GM18907 (cell line): ENCODE data around the gene TMEM232.
A peak's percentile ranks its signal among the peaks of the same experiment; 100 is the strongest.
"Not testable (repeated sequence)": the region's sequence is repeated elsewhere in the genome, so short reads cannot be mapped to it uniquely, and the experiment has no call there.

Experiments
- ATAC-seq: cut with Tn5 transposase; IDR thresholded peaks from one replicate; pipeline ENCODE4 v1.9.1; 2021; ENCODE audit warnings: mild to moderate bottlenecking, moderate library complexity; ENCODE audit not compliant: unreplicated experiment

TMEM232 gene

GRCh38 chr5:110536120-110537115 lies 190.1 kb downstream of the TMEM232 start:
- ATAC-seq: no peak

- ATAC-seq: not testable (repeated sequence)
Observed at GRCh38 chr5:110535146-110535545, 191.3 kb downstream of the TMEM232 start.

- no peak for ATAC-seq
Observed at GRCh38 chr5:110525762-110526161, 200.7 kb downstream of the TMEM232 start.

GRCh38 chr5:110517396-110517795 lies 209.1 kb downstream of the TMEM232 start:
- ATAC-seq: no peak

GRCh38 chr5:110514030-110514429 lies 212.4 kb downstream of the TMEM232 start:
- no peak for ATAC-seq

- ATAC-seq: no peak
Observed at GRCh38 chr5:110512266-110512665, 214.2 kb downstream of the TMEM232 start.

GRCh38 chr5:110510146-110510545 lies 216.3 kb downstream of the TMEM232 start:
- ATAC-seq: no peak

- no peak for ATAC-seq
Observed at GRCh38 chr5:110507972-110508371, 218.5 kb downstream of the TMEM232 start.

- ATAC-seq: no peak
Observed at GRCh38 chr5:110506378-110506777, 220.1 kb downstream of the TMEM232 start.

- no peak for ATAC-seq
Observed at GRCh38 chr5:110496276-110496675, 230.2 kb downstream of the TMEM232 start.

GRCh38 chr5:110492446-110492845 lies 234.0 kb downstream of the TMEM232 start:
- ATAC-seq: no peak

- ATAC-seq: no peak
Observed at GRCh38 chr5:110478895-110479294, 247.6 kb downstream of the TMEM232 start.

- ATAC-seq: no peak
Observed at GRCh38 chr5:110477911-110478310, 248.6 kb downstream of the TMEM232 start.

GRCh38 chr5:110476164-110476563 lies 250.3 kb downstream of the TMEM232 start:
- no peak for ATAC-seq

- no peak for ATAC-seq
Observed at GRCh38 chr5:110475529-110475928, 250.9 kb downstream of the TMEM232 start.

GRCh38 chr5:110469486-110469885 lies 257.0 kb downstream of the TMEM232 start:
- no peak for ATAC-seq

GRCh38 chr5:110463106-110463505 lies 263.4 kb downstream of the TMEM232 start:
- ATAC-seq: no peak

GRCh38 chr5:110460837-110461236 lies 265.6 kb downstream of the TMEM232 start:
- ATAC-seq: no peak

- no peak for ATAC-seq
Observed at GRCh38 chr5:110458313-110458712, 268.2 kb downstream of the TMEM232 start.

GRCh38 chr5:110442856-110443255 lies 283.6 kb downstream of the TMEM232 start:
- no peak for ATAC-seq

GRCh38 chr5:110441035-110441434 lies 285.4 kb downstream of the TMEM232 start:
- peak; percentile 78 for ATAC-seq

GRCh38 chr5:110440058-110440457 lies 286.4 kb downstream of the TMEM232 start:
- no peak for ATAC-seq
